ENCODE data around the gene SEMA6B.
A peak's percentile ranks its signal among the peaks of the same experiment; 100 is the strongest.
"Not testable (repeated sequence)": the region's sequence is repeated elsewhere in the genome, so short reads cannot be mapped to it uniquely, and the experiment has no call there.

Gene SEMA6B, protein sequence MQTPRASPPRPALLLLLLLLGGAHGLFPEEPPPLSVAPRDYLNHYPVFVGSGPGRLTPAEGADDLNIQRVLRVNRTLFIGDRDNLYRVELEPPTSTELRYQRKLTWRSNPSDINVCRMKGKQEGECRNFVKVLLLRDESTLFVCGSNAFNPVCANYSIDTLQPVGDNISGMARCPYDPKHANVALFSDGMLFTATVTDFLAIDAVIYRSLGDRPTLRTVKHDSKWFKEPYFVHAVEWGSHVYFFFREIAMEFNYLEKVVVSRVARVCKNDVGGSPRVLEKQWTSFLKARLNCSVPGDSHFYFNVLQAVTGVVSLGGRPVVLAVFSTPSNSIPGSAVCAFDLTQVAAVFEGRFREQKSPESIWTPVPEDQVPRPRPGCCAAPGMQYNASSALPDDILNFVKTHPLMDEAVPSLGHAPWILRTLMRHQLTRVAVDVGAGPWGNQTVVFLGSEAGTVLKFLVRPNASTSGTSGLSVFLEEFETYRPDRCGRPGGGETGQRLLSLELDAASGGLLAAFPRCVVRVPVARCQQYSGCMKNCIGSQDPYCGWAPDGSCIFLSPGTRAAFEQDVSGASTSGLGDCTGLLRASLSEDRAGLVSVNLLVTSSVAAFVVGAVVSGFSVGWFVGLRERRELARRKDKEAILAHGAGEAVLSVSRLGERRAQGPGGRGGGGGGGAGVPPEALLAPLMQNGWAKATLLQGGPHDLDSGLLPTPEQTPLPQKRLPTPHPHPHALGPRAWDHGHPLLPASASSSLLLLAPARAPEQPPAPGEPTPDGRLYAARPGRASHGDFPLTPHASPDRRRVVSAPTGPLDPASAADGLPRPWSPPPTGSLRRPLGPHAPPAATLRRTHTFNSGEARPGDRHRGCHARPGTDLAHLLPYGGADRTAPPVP

DNA sequence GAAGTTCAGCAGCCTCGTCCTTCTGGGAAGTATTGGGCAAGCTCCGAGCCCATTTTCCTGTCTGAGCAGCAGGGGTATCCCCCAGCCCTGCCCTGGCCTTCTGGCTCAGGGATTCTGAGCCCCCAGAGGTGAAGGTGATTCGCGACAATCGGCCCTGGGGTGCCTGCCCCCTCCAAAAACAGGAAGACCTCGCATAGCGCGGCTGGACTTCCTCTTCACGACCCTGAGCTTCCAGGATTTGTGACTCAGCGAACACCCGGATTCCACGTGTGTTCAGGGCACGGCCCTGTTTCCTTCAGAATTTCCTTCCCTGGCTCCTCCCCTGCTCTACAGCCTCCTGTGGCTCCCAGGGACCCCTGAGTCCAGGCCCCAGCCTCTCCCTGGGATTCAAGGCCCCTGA is at the start of gene SEMA6B:
TSS of gene SEMA6B (minus strand) at position 116 of the 400 bp plus-strand sequence. CDS start 1,227 bp downstream, outside the sequence.
- DNase-seq (ENCODE audit: low read depth) = no peak

DNA sequence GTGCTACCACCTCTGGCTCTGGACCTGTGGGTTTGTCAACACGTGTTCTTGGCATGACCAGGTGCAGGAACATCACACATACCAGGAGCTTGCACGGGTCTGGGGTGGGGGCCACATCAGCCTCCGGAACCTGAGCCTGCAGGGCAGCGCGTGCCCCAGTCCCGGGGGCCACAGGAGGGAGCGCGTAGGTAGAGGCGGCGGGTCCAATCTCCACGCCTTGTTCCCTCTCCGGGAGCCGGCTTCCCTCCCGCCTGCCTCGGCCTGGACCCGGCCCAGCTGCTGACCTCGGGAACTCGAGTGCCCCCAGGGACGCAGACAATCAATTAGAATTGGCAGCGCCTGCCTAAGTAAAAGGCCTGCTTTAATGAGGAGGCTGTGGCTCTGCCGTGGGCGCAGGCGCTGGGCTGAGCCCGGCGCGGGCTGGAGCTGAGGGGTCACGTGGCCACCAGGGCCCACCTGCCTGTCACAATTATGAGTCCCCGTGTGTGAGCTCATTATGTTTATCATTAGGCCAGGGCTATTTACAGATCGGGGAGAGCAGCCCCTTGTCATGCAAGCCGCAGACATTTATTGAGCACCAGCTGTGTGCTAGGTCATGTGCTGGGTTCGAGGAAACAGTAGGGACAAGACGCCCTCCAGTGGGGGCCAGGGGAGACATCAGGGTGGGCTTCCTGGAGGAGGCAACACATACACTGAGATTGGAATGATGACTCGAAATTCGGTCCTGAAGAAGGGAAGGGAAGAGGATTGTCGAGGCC is 47.6 kb upstream of the SEMA6B start:
- DNase-seq (ENCODE audit: low read depth) = no peak

DNA sequence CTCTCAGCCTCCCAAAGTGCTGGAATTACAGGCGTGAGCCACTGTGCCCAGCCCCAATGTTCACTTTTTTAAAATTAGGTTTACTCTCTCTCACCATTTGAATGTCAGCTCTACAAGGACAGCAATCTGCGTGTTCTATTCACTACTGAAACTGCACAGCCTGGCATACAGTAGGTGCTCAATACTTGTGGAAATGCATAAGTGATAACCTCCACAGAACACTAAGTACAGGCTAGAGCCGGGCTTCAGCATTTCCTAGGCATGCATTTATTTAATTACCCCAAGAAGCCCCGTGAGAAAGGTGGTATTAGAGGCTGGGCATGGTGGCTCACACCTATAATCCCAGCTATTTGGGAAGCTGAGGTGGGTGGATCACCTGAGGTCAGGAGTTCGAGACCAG is 46.7 kb upstream of the SEMA6B start:
- DNase-seq (ENCODE audit: low read depth) = no peak

DNA sequence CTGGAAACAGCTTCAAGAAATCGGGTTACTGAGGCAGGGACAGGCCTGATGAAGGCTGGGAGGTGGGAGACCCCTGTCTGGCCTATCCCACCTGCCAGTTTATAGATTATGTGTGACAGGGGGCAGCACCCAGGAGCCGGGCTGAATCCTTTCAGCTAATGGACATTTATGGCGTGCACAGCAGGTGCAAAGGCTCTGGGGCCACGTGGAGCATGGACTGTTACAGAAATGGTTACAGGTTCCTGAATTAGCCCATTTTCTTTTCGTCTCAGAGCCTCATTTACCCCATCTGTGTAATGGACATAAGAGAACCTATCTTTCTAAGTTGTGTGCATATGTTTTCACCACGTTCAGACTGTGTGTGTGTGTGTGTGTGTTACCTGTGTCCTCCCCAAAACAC is 45.4 kb upstream of the SEMA6B start:
- no peak for DNase-seq (ENCODE audit: low read depth)

DNA sequence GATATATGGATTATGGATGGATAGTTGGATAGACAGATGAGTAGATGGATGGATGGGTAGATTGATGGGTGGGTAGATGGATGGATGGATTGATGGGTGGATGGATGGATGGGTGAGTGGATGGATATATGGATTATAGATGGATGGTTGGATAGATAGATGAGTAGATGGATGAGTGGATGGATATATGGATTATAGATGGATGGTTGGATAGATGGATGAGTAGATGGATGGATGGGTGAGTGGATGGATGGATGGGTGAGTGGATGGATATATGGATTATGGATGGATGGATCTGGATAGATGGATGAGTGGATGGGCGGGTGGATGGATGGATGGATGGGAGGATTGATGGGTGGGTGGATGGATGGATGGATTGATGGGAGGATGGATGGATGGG is 43.4 kb upstream of the SEMA6B start:
- no peak for DNase-seq (ENCODE audit: low read depth)

DNA sequence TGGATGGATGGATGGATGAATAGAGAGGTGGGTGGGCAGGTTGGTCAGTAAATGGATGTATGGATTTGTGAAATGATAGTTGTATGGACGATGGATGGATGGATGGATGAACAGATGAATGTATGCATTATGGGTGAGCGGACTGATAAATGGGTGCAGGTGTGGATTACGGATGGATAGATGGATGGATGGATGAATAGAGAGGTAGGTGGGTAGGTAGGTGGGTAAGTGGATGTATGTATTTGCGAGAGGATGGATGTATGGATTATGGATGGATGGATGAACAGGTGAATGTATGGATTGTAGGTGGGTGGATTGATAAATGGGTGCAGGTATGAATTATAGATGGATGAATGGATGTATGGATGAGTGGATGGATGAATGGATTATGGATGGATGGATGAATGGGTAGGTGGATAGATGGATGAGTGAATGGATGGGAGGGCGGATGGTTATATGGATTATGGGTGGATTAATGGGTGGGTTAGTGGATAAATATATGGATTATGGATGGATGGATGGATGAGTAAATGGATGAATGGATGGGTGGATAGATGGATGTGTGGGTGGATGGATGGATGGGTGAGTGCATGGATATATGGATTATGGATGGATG is 42.8 kb upstream of the SEMA6B start:
- DNase-seq (ENCODE audit: low read depth) = no peak

DNA sequence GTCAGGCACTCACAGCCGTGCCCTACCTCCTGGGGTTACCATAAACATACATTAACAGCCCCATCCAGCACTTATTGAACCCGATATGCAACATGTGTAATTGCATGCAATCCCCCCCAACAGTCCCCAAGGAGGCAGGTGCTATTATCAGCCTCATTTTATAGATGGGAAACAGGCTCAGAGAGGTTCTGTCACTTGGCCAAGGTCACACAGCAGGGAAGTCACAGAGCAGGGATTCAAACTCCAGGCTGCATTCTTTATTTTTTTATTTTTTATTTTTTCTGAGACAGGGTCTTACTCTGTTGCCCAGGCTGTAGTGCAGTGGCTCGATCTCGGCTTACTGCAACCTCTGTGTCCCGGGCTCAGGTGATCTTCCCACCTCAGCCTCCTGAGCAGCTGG is 41.4 kb upstream of the SEMA6B start:
- DNase-seq (ENCODE audit: low read depth) = no peak

DNA sequence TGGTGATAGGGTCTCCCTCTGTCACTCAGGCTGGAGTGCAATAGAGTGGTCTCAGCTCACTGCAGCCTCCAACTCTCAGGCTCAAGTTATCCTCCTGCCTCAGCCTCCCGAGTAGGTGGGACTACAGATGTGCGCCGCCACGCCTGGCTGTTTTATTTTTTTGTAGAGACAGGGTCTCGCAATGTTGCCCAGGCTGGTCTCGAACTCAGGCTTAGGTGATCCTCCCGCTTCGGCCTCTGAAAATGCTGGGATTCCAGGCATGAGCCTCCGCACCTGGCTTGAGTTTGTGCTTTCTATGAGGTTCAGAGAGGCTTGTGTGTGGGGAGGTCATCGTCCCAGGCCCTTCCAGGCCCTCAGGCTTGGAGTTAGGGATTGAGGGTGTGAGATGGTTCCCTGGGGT is 40.6 kb upstream of the SEMA6B start:
- DNase-seq (ENCODE audit: low read depth) = no peak

DNA sequence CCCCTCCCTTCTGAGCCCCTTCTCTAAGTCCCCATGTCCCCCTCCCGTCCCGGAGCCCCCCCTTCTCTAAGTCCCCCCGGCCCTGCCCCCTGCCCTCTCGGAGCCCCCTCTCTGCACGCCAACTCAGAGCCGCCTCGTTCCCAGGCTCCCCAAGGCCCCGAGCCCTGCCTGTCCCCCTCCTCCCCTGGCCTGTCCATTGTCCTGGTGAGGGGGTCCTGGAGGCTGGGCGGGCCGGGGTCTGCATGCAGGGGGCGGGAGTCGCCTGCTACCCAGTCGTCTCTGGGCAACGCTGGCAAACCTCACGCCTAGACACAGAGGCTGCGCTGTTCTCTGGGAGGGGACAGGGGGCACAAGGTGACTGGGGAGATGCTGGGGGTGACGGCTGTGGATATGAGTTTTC is 39.2 kb upstream of the SEMA6B start:
- DNase-seq (ENCODE audit: low read depth) = no peak

DNA sequence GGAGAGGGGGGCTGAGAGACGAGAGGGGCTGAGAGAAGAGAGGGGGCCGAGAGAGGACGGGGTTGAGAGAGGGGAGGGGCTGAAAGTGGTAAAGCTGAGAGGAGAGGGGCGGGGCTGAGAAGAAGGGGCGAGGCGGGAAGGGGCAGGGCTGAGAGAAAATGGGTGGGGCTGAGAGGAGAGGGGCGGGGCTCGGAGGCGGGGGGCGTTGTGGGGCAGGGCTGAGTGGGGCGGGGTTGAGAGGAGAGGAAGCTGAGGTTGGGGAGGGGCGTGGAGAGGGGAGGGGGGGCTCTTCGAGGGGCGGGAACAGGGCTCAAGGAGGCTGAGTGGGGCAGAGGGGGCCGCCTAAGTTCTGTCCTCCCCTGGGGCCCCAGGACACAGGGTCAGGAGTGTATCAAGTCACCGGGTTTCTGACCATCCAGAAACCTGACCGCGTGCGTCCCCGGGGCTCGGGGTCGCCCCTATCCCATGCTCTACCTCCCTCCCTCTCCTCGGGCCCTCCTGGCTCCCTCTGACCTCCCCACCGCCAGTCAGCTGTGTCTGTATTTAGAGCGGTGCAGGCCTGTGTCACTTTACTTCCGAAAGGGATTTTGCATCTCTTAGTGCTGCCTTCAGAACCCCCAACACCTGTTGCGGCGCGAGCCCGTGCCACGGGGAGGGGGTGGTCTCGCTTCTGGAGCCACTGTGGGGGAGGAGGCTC is 38.6 kb upstream of the SEMA6B start:
- peak; percentile 51 for DNase-seq (ENCODE audit: low read depth)

DNA sequence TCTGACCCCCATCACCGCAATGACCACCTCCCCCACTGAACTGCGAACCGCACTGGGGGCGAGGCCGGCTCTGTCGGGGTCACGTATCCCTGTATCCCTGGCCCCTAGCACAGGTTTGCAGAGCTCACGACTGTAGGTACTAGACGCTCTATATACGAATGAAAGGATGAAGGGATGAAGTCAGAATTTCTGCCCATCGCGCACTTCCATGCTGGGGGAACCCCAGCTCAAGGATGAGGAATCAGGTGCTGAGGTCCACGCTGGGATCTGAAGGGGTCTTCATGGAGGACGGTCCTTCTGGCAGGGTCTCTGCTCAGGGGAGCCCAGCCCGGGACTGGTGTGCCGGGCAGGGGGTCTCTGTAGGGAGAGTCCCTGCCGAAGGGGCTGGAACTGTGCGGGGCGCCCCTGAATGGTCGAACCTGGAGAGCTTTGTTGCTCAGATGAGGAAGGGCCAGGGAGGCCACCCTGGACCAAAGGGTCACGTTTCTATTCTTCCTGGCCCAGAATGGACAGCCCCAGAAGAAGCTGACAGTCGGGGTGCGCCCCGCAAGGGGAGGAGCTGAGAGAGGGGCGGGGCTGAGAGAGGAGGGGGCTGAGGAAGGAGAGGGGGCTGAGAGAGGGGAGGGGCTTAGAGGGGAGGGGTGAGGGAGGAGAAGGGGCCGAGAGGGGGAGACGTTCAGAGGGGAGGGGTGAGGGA is 37.9 kb upstream of the SEMA6B start:
- DNase-seq (ENCODE audit: low read depth) = no peak

DNA sequence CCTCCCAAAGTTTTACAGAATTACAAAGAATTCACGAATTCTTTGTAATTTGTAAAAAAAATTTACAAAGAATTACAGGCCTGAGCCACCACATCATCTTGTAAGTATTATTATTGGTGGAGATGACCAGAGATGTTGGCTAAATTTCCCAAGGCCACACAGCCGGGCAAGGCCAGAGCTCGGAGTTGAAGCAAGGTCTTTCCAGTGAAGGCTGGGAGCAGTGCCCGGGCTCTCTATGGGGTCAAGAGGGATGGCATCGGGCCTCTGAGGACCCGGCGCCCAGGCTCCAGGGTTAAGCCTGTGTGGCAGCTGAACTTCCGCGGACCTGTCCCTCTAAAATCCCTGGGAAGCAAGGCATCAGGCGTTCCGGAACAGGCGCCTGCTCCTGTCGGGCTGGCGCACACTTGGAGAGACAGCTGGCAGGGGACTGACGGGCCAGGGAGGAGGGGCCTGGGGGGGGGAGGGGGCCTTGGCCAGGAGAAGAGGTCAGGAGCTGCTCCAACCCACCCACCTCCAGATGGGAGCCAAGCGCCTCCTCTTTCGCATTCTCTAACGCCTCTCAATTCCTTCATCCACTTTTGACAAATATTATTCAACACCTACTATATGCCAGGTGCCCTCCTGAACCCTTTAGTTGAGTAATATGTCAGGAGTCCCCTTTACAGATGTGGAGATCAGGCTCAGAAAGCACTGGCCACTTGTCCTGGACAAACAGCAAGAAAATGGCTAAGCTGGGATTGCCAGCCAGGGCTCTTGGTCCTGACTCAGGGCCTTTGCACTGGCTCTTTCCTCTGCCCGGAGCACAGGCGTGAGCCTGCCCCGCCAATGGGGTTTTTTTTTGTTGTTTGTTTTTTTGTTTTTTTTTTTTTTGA is 36.8 kb upstream of the SEMA6B start:
- no peak for DNase-seq (ENCODE audit: low read depth)

DNA sequence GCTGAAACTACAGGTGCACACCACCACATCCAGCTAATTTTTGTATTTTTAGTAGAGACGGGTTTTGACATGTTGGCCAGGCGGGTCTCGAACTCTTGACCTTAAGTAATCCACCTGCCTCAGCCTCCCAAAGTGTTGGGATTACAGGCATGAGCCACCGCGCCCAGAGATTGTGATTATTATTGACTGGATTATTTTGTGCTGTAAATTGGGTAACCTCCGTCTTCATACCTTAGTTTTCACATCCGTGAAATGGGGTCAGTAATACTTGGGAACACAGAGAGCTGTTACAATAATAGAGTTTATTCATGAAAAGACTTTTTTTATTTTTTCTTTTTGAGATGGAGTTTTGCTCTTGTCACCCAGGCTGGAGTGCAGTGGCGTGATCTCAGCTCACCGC is 35.7 kb upstream of the SEMA6B start:
- DNase-seq (ENCODE audit: low read depth) = not testable (repeated sequence)

DNA sequence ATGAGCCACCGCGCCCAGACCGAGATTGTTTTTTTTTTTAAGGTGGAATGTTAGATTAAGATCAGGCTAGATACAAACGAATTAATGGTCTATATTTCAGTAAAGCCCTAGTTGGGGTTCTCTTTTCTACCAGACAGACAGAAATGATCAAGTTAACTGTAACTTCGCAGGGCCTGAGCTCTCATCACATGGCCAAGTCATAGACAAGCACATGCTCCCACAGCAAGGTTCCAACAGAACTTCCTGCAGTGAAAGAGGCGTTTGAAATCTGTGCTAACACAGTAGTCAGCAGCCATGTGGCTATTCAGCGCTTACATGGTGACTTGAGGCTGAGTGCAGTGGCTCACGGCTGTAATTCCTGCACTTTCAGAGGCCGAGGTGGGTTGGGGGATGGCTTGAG is 34.7 kb upstream of the SEMA6B start:
- no peak for DNase-seq (ENCODE audit: low read depth)

DNA sequence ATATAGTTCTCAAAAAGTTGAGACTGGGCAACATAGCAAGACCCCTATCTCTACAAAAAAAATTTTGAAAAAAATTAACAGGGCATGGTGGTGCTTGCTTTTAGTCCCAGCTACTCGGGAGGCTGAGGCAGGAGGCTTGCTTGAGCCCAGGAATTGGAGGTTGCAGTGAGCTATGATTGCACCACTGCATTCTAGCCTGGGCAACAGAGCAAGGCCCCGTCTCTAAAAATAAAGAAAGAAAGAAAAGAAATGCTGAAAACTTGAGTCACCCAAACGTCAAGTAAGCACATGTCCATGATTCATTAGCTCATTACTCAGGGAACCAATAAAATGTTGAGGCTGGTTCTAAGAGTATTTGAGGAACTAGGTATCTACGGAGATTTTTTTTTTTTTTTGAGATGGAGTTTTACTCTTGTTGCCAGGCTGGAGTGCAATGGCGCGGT is 33.9 kb upstream of the SEMA6B start:
- DNase-seq (ENCODE audit: low read depth) = peak; percentile 80

DNA sequence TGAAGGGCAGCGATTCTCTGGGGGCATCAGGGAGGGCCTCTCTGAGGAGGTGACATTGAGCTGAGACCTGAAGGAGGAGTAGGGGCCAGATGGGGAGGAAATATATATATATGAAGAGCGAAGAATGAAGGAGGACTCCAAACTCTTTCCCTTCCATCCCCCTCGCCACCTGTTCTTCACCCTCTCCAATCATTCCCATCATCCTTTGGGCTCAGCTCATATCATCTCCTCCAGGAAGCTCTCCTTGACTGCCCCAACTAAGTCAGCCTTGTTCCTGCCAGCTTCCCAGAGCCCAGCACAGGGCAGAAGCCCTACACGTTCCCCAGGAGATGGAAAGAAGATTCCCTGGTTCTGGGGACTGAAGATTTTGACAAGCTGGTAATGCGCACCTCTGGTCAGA is 33.0 kb upstream of the SEMA6B start:
- DNase-seq (ENCODE audit: low read depth) = no peak

DNA sequence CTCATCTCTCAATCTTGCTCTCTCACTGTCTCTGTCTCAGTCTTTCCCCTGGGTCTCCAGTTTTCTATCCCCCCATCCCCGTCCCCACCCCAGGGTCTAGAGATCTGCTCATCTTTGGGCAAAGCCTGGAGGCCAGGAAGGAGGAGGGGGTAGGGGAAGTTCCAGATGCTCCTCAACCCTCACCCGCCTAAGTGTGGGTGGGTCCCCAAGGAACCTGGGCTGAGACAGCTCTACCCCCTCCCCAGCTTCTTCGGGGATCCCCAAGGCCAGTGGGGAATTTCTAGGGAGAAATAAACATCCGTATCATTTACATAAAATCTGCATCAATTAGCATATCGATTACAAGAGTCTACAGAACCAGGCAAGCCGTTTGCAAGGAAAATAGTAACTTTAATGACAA is 31.8 kb upstream of the SEMA6B start:
- no peak for DNase-seq (ENCODE audit: low read depth)

DNA sequence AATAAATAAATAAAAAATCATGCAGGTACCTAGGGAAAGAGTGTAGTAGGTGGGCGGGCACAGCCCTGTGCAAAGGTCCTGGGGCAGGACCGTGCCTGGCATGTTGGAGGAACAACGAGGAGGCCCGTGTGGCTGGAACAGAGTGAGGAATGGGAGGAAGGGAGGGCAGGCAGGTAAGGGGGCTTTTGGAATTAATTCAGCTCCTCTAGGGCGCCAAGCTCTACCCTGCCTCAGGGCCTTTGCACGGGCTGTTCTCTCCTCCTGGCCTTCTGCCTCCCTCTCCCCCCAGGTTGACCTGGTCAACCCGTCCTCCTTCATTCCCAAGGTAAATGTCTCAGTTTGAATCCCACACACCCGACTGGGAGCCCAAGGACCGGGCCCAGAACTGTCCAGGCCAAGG is 31.1 kb upstream of the SEMA6B start:
- DNase-seq (ENCODE audit: low read depth) = no peak

DNA sequence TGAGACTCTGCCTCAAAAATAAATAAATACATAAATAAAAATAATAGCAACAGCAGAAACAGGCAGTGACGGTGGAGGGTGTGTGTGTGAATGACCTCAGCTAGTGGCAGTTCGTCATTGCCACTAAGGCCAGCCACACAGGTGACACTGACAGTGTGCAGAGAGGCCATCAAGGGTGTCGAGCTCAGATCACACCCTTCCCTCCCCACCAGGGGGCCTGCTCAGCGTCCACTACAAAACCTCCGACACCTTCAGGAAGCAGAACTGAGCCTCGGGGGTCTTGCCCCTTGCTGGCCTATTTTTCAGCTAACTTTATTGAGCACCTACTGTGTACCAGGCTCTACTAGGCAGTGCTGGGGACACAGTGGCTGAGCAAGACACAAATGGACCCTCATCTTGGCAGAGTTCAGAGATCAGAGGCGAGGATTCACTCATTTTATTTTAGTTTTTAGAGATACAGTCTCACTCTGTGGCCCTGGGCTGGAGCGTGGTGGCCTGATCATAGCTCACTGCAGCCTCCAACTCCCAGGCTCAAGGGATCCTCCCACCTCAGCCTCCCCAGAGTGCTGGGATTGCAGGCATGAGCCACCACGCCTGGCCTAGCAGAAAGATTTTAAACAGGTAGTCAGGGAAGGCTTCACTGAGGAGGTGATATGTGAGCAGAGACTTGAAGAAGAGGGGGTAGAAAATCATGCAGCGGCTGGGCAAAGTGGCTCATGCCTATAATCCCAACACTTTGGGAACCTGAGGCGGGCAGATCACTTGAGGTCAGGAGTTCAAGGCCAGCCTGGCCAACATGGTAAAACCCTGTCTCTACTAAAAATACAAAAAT is 30.3 kb upstream of the SEMA6B start:
- DNase-seq (ENCODE audit: low read depth) = peak; percentile 20
